Activated naive CD8-positive, alpha-beta T cell treated with anti-CD3 and anti-CD28 coated beads, Interleukin-2, amount 10 ng/mL, durations not matched to agents 7 days and 5 days (primary cell): ENCODE measurements around the gene SLC22A23. TPM values are rescaled to one million over a fixed set of nuclear protein-coding genes. Genes with fewer than 3 reads are reported as not detected.
A peak's percentile ranks its signal among the peaks of the same experiment; 100 is the strongest.

ENCODE experiments used
- ATAC-seq: fragments of 150-1000 bp; cut with Tn5 transposase; one replicate; pipeline ENCODE4 v1.10.0; 2021; ENCODE audit warnings: low read depth, moderate library complexity
- POLR2A ChIA-PET: fragments of 350-600 bp; sonication (Branson Sonifier 250); formaldehyde crosslinking; loops from one replicate; lab custom pipeline; 2021; ENCODE audit warnings: antibody characterized with exemption; lab: Charles Lee
- DNase-seq: peaks from one replicate; pipeline ENCODE4 v3.0.0; 2021
- H3K27ac Mint-ChIP-seq: one replicate; pipeline ENCODE4 v1.8.0; 2022; ENCODE audit warnings: mild to moderate bottlenecking, mixed read lengths
- H3K27me3 Mint-ChIP-seq: one replicate; pipeline ENCODE4 v1.8.0; 2022; ENCODE audit warnings: mild to moderate bottlenecking, moderate library complexity, mixed read lengths
- H3K36me3 Mint-ChIP-seq: one replicate; pipeline ENCODE4 v1.8.0; 2021; ENCODE audit warnings: mild to moderate bottlenecking, mixed read lengths
- H3K4me1 Mint-ChIP-seq: one replicate; pipeline ENCODE4 v1.8.0; 2021; ENCODE audit warnings: mixed read lengths
- H3K4me3 Mint-ChIP-seq: one replicate; pipeline ENCODE4 v1.8.0; 2022; ENCODE audit warnings: mild to moderate bottlenecking, moderate library complexity, mixed read lengths
- H3K9me3 Mint-ChIP-seq: one replicate; pipeline ENCODE4 v1.8.0; 2021; ENCODE audit warnings: mixed read lengths
- total RNA-seq, 2 experiments: library from RNA; stranded (reverse); gene quantifications; one replicate each; pipeline ENCODE4 v1.2.3, GENCODE V29; 2021

The SLC22A23 gene
- total RNA-seq, 2 experiments from 2014 or later, result 0.82 to 1.2 TPM

- Mint-ChIP-seq H3K36me3 (peaks cover 3% of the 10 kb centered on the region), H3K27me3 (no peaks in the 10 kb centered on the region), H3K9me3 (no peaks in the 10 kb centered on the region), H3K4me3 (no peak overlapping the region), H3K27ac (no peak overlapping the region), H3K4me1 (peaks cover 5% of the 10 kb centered on the region)
- ATAC-seq, result no peak
- POLR2A ChIA-PET, result no interaction called here
- no peak for DNase-seq
These were observed 180.4 kb downstream of the SLC22A23 start for GRCh38 chr6:3276174-3277167.

- no peak overlapping the region for H3K27ac Mint-ChIP-seq
- no peak overlapping the region for H3K4me3 Mint-ChIP-seq
- DNase-seq (no peak), ATAC-seq (no peak)
- no peaks in the 10 kb centered on the region for H3K27me3 Mint-ChIP-seq
- no peaks in the 10 kb centered on the region for H3K9me3 Mint-ChIP-seq
- H3K36me3 Mint-ChIP-seq, result peaks cover 8% of the 10 kb centered on the region
- H3K4me1 Mint-ChIP-seq, result peaks cover 4% of the 10 kb centered on the region
- POLR2A ChIA-PET, result interaction anchor here (1.0 kb wide), 1 partner anchor 12 kb away, joined by 3 read pairs; no protein-coding TSS in a partner anchor
These were observed 182.9 kb downstream of the SLC22A23 start for GRCh38 chr6:3273707-3274521.

- Mint-ChIP-seq H3K27me3 (no peaks in the 10 kb centered on the region), H3K4me3 (no peak overlapping the region), H3K4me1 (peaks cover 4% of the 10 kb centered on the region), H3K27ac (no peak overlapping the region), H3K36me3 (peaks cover 8% of the 10 kb centered on the region), H3K9me3 (no peaks in the 10 kb centered on the region)
- POLR2A ChIA-PET, result interaction anchor here (1.0 kb wide), 1 partner anchor 11 kb away, joined by 3 read pairs; no protein-coding TSS in a partner anchor
- DNase-seq (no peak), ATAC-seq (no peak)
These were observed 183.8 kb downstream of the SLC22A23 start for GRCh38 chr6:3272911-3273547.

GRCh38 chr6:3271756-3272155 is 185.1 kb downstream of the SLC22A23 start:
- H3K9me3 Mint-ChIP-seq, result no peaks in the 10 kb centered on the region
- no peaks in the 10 kb centered on the region for H3K27me3 Mint-ChIP-seq
- H3K27ac Mint-ChIP-seq, result peak overlapping the region; percentile 28
- ATAC-seq (no peak), DNase-seq (no peak)
- no peak overlapping the region for H3K4me3 Mint-ChIP-seq
- H3K36me3 Mint-ChIP-seq, result peaks cover 8% of the 10 kb centered on the region
- POLR2A ChIA-PET, result no interaction called here
- peaks cover 6% of the 10 kb centered on the region for H3K4me1 Mint-ChIP-seq

GRCh38 chr6:3270258-3270657 is 186.6 kb downstream of the SLC22A23 start:
- no peaks in the 10 kb centered on the region for H3K9me3 Mint-ChIP-seq

GRCh38 chr6:3269281-3269975 is 187.4 kb downstream of the SLC22A23 start:
- ATAC-seq (no peak), DNase-seq (no peak)
- Mint-ChIP-seq H3K4me1 (peaks cover 6% of the 10 kb centered on the region), H3K9me3 (no peaks in the 10 kb centered on the region), H3K36me3 (peaks cover 12% of the 10 kb centered on the region), H3K27ac (no peak overlapping the region), H3K27me3 (no peaks in the 10 kb centered on the region), H3K4me3 (no peak overlapping the region)
- POLR2A ChIA-PET, result no interaction called here

More at GRCh38 chr6:3270258-3270657, 186.6 kb downstream of the SLC22A23 start:
- Mint-ChIP-seq H3K4me3 (no peak overlapping the region), H3K36me3 (peaks cover 8% of the 10 kb centered on the region), H3K27ac (no peak overlapping the region), H3K27me3 (no peaks in the 10 kb centered on the region), H3K4me1 (peaks cover 6% of the 10 kb centered on the region)
- DNase-seq (no peak), ATAC-seq (no peak)
- POLR2A ChIA-PET, result no interaction called here

- POLR2A ChIA-PET, result no interaction called here
- no peak for ATAC-seq
- Mint-ChIP-seq H3K27me3 (no peaks in the 10 kb centered on the region), H3K27ac (no peak overlapping the region), H3K36me3 (peaks cover 12% of the 10 kb centered on the region), H3K4me1 (peaks cover 8% of the 10 kb centered on the region), H3K4me3 (no peak overlapping the region), H3K9me3 (no peaks in the 10 kb centered on the region)
- no peak for DNase-seq
These were observed 188.2 kb downstream of the SLC22A23 start for GRCh38 chr6:3268680-3269079.

GRCh38 chr6:3267162-3267561 is 189.7 kb downstream of the SLC22A23 start:
- POLR2A ChIA-PET, result no interaction called here
- ATAC-seq (no peak), DNase-seq (no peak)
- Mint-ChIP-seq H3K27me3 (no peaks in the 10 kb centered on the region), H3K36me3 (peaks cover 12% of the 10 kb centered on the region), H3K9me3 (no peaks in the 10 kb centered on the region), H3K27ac (no peak overlapping the region), H3K4me3 (no peak overlapping the region), H3K4me1 (peaks cover 15% of the 10 kb centered on the region)

GRCh38 chr6:3266170-3266569 is 190.7 kb downstream of the SLC22A23 start:
- peaks cover 9% of the 10 kb centered on the region for H3K36me3 Mint-ChIP-seq
- H3K27me3 Mint-ChIP-seq, result no peaks in the 10 kb centered on the region
- peaks cover 22% of the 10 kb centered on the region for H3K4me1 Mint-ChIP-seq
- POLR2A ChIA-PET, result no interaction called here
- no peak for DNase-seq
- no peak overlapping the region for H3K4me3 Mint-ChIP-seq
- no peak overlapping the region for H3K27ac Mint-ChIP-seq
- no peak for ATAC-seq
- no peaks in the 10 kb centered on the region for H3K9me3 Mint-ChIP-seq

- ATAC-seq (no peak), DNase-seq (no peak)
- Mint-ChIP-seq H3K36me3 (peaks cover 11% of the 10 kb centered on the region), H3K9me3 (no peaks in the 10 kb centered on the region), H3K4me1 (peaks cover 26% of the 10 kb centered on the region), H3K27me3 (no peaks in the 10 kb centered on the region), H3K4me3 (no peak overlapping the region), H3K27ac (no peak overlapping the region)
- POLR2A ChIA-PET, result no interaction called here
These were observed 191.2 kb downstream of the SLC22A23 start for GRCh38 chr6:3265671-3266070.

- no peak overlapping the region for H3K27ac Mint-ChIP-seq
- H3K9me3 Mint-ChIP-seq, result no peaks in the 10 kb centered on the region
- POLR2A ChIA-PET, result no interaction called here
- no peak overlapping the region for H3K4me3 Mint-ChIP-seq
- H3K4me1 Mint-ChIP-seq, result peaks cover 33% of the 10 kb centered on the region
- H3K36me3 Mint-ChIP-seq, result peaks cover 12% of the 10 kb centered on the region
- no peaks in the 10 kb centered on the region for H3K27me3 Mint-ChIP-seq
- DNase-seq (no peak), ATAC-seq (no peak)
These were observed 192.5 kb downstream of the SLC22A23 start for GRCh38 chr6:3264356-3264755.

GRCh38 chr6:3263096-3263495 is 193.8 kb downstream of the SLC22A23 start:
- Mint-ChIP-seq H3K27me3 (no peaks in the 10 kb centered on the region), H3K9me3 (no peaks in the 10 kb centered on the region), H3K36me3 (peaks cover 10% of the 10 kb centered on the region), H3K4me3 (no peak overlapping the region), H3K27ac (no peak overlapping the region), H3K4me1 (peaks cover 33% of the 10 kb centered on the region)
- ATAC-seq, result no peak
- POLR2A ChIA-PET, result interaction anchor here (0.8 kb wide), 1 partner anchor 199 kb away, joined by 3 read pairs; no protein-coding TSS in a partner anchor
- DNase-seq, result no peak
